Epidermal melanocyte (primary cell): ENCODE results near the gene LDLRAD2.
"Not testable (repeated sequence)": the region's sequence is repeated elsewhere in the genome, so short reads cannot be mapped to it uniquely, and the experiment has no call there.

ENCODE experiments used
- DNase-seq: peaks from one replicate; pipeline ENCODE4 v3.0.0; 2011; ENCODE audit warnings: low spot score; ENCODE audit not compliant: insufficient read length

The LDLRAD2 gene

GRCh38 chr1:21783679-21784603, 28.1 kb upstream of the LDLRAD2 start:
- no peak for DNase-seq

DNA sequence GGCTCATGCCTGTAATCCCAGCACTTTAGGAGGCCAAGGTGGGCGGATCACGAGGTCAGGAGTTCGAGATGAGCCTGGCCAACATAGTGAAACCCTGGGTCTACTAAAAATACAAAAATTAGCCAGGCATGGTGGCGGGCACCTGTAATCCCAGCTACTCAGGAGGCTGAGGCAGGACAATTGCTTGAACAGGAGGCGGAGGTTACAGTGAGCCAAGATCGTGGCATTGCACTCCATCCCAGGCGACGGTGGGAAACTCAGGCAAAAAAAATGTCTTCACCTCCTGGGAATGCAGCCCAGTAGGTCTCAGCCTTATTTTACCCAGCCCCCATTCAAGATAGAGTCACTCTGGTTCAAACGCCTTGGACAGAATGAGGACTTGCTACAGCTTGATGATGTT, 26.3 kb upstream of the LDLRAD2 start:
- DNase-seq: not testable (repeated sequence)

DNA sequence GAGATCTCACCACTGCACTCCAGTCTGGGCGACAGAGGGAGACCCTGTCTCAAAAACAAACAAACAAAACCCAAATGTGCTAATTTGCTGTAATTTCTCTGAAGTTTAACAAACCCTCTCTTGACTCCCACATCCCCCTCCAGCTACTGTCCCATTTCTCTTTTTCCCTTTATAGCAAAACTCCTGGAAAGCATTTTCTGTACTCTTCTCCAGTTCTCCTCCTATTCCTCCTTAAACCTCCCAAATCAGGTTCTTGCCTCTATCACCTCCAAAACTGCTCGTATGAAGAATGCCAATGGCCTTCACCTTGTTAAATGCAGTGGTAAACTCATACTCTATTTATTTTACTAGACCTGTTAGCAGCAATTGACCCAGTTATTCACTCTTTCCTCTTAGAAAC, 25.4 kb upstream of the LDLRAD2 start:
- no peak for DNase-seq

DNA sequence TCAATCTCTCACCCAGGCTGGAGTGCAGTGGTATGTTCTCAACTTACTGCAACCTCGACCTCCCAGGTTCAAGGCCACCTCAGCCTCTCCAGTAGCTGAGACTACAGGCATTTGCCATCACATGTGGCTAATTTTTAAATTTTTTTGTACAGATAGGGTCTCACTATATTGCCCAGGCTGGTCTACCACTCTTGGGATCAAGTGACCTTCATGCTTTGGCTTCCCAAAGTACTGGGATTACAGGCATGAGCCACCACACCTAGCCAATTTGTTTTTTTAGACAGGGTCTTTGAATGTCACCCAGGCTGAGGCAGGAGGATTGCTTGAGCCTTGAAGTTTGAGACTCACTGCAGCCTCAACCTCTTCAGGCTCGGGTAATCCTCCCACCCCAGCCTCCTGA, 19.0 kb upstream of the LDLRAD2 start:
- DNase-seq: no peak

GRCh38 chr1:21794656-21795055, 17.4 kb upstream of the LDLRAD2 start:
- no peak for DNase-seq

DNA sequence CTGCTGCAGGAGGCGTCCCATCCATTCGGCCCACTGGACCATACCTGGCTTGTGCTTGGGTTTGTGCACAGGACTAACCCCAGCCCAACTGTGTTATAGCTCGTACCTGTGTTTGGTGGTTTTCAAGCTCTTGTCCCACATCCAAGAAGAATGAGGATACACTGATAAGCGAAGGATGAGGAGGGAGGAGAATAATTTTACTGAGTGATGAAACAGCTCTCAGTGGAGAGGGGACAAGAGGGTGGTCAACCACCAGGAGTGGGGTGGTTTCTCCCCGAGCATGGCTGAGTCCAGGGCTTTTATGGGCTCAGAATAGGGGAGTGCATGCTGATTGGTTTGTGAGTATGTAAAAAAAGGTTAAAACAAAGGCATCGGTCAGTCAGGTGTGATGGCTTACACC, 17.0 kb upstream of the LDLRAD2 start:
- no peak for DNase-seq

- DNase-seq: no peak
These were observed 12.3 kb upstream of the LDLRAD2 start for GRCh38 chr1:21799730-21800129.

GRCh38 chr1:21801100-21801499, 11.0 kb upstream of the LDLRAD2 start:
- no peak for DNase-seq

GRCh38 chr1:21804536-21804935, 7.5 kb upstream of the LDLRAD2 start:
- DNase-seq: no peak

DNA sequence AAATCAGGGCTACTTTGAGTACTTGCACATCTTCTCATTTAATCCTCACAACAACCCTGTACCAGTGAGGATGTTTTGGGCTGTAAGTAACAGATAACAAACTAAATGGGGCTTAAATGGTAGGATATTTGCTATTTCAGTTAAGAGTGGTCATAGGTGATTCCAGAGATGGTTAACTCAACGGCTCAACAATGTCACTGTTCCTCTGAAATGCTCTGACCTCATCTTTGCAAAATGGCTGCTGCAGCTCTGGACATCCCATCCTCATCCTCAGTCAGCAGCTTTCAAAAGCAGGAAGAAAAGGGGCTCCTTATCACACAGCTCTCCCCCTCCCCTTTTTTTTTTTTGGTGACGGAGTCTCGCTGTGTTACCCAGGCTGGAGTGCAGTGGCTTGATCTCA, 1.5 kb downstream of the LDLRAD2 start:
- peak; percentile 19 for DNase-seq

DNA sequence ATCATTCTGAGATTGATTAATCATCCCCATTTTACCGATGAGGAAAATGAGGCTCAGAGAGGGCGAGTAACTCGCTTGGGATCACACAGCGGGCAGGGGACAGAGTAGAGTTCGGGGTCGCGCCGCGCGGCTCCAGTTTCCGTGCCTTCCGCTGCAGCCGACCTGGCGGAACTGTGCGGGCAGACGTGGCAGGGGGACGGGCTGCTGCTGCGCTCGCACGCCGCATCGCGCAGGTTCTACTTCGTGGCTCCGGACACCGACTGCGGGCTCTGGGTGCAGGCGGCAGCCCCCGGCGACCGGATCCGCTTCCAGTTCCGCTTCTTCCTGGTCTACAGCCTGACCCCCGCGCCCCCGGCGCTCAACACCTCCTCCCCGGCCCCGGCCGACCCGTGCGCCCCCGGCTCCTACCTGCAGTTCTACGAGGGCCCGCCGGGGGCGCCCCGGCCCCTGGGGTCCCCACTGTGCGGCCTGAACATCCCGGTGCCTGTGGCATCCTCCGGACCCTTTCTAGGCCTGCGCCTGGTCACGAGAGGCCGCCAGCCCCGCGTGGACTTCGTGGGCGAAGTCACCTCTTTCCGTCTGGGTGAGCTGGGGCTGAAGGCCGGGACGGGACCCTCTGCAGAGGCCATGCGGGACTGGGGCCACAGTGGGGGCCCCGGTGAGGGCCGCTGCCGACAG, 2.3 kb downstream of the LDLRAD2 start:
- peak; percentile 21 for DNase-seq

DNA sequence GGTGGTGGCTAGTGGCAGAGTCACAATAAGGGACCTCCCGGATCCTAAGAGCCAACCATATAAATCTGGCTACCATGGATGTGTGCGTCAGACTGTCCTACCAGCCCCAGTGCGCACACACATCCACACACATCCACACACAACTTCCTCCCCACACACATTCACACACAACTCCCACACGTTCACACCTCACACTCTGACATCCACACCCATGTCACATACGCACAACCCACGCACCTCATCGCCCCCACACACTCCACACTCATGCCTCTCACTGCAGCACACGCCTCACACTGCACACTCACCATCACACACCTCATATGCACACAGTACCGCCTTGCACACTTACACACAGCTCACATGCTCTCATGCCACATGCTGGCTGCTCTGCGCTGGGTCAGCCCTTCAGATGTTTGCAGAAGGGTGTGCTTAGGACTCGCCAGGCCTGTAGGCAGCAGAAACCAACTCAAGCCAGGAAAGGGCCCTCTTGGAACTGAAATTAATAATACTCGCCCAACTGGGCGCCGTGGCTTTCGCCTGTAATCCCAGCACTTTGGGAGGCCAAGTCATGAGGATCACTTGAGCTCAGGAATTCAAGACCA, 3.0 kb downstream of the LDLRAD2 start:
- DNase-seq: peak; percentile 9

DNA sequence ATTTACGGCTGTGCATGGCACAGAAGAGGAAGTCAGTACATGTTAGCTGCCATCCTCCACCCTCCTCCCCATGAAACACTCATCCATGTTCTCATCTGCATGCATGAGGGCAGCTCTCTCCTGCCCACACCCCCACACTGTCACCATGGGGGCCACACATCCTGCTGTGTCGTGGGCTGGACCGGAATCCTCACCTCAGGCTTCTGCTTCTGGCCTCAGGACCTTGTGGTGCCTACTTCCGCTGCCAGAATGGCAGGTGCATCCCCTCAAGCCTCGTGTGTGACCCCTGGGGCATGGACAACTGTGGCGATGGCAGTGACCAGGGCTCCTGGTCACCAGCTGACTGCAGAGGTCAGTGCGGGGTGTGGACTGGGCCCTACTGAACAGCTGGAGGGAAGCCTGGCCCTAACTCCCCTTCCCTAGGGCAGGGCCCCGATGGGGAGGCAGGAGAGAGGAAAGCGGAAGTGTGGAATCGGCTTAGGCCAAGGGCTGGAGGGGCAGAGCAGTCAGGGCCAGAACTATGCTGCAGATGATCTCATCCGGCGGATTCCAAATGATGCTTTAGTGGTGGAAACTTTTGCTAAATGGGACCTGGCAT, 3.8 kb downstream of the LDLRAD2 start:
- peak; percentile 8 for DNase-seq

DNA sequence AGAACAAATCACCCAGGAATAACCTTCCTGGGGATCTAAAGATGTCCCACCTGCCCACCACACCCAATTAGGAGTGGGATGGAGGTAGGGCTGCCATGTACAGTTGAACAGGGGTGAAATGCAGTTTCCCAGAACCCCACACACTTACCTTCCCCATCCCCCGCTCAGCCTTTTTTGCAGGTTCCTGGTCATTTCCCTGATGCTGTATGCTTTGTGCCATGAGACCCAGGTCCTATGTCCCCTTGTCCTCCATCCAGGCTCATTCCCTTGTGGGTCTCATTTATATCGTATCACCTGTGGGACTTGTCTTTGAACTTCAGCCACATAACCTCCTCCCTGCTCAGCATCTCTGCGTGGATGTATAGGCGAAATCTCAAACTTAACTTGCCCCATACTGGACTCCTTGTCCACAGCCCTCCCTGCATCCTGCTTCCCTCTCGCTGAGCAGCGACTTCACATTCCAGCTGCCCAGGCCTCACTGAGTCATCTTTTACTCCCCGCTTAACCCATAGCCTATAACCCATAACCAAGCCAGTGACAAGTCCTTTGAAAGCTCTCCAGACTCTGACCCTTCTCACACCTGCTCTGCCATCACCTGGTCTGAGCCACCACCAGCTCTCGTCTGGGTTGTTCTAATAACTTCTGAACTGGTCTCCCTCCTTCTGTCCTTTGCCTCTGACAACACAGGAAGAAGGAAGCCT, 4.7 kb downstream of the LDLRAD2 start:
- peak; percentile 66 for DNase-seq

DNA sequence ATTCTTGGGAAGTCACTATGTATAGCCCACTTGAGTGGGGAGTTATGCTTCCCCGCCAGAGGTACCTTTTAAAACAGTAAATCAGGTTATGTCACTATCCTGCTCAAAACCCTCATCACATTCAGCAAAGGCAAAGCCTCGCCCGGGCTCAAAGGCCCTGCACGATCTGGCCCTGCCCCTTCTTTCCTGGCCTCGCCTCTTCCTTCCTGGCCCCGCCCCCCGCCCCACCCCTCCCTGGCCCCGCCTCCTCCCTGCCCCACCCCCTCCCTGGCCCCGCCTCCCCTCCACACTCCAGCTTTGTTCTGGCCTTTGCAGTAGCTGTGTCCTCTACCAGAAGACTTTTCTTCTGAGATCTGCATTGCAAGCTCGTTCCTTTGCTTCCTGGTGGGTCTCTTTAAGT, 6.6 kb downstream of the LDLRAD2 start:
- peak; percentile 48 for DNase-seq

- DNase-seq: peak; percentile 8
These were observed 8.7 kb downstream of the LDLRAD2 start for GRCh38 chr1:21820597-21821232.

DNA sequence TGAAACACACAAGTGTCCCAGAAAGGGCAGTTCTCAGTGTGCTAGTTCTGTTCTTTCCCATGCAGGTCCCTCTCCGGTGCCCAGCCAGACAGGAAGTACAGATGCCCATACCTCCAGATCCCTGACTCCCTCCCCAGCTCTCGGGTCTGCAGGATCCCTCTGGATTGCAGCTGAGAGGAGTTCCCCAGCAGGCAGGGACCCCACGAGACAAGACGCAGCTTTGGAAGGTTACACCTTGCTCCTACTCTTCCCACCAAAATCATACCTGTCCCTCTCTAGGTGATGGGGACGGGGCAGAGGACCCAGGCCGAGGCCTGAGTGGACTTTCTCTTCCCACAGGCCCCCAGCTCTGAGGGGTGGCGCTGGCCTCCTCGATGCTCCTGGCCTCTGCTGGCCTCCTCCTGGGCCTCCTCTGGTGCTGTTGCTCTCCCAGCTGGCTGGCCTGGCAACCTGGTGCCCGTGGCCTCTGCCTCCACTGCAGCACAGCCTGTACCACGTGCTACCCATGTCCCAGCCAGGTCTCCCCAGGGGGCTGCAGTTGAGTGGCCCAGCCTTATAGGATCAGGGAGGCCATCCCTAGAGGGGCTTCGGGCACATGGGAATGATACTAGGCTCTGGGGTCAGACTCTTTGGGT, 9.4 kb downstream of the LDLRAD2 start:
- peak; percentile 14 for DNase-seq

GRCh38 chr1:21822349-21822748, 10.3 kb downstream of the LDLRAD2 start:
- DNase-seq: peak; percentile 12

DNA sequence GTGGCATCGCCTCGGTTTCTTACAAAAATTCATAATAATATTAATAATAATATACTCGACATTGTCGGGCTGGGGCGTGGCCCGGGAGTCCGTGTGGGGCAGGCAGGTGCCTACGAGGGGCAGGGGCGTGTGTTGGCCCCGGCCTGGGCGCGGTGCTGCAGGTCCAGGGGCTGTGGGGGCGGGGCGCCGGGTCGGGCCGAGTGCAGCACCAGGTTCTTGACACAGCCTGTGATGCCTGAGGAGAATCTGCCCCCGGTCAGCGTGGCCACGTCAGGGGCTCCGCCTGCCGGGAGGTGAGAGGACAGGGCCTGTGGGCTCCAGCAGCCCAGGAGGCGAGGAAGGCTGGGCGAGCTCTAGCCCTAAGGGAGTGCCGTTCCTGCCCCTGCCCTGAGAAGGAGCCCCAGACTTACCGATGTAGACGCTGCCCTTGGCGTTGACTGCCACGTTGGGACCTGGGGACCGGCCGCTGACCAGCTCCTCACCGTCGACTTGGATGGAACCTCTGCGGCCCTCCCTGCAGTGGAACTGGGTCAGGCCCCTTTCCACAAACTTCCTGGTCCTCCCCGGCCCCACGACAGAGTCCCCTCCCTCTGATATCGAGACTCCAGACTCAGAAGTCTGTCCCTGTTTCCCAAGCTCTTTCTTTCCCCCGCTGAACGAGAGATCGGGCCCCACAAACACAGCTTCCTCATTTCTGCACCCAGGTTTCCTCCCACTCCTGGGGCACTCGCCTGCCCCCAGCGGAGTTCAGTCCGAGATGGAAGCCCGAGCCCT, 11.3 kb downstream of the LDLRAD2 start:
- DNase-seq: no peak
